Stimulated activated CD8-positive, alpha-beta memory T cell treated with anti-CD3 and anti-CD28 coated beads, Interleukin-2, amount 100 ng/mL, for 48 hours (primary cell): ENCODE measurements around the gene PLPP2.

ENCODE experiments used
- DNase-seq, 2 donors: peaks; one replicate each; pipeline ENCODE4 v3.0.0-alpha.2; 2020; ENCODE audit warnings: low read depth in 2 of 2

PLPP2 gene

DNA sequence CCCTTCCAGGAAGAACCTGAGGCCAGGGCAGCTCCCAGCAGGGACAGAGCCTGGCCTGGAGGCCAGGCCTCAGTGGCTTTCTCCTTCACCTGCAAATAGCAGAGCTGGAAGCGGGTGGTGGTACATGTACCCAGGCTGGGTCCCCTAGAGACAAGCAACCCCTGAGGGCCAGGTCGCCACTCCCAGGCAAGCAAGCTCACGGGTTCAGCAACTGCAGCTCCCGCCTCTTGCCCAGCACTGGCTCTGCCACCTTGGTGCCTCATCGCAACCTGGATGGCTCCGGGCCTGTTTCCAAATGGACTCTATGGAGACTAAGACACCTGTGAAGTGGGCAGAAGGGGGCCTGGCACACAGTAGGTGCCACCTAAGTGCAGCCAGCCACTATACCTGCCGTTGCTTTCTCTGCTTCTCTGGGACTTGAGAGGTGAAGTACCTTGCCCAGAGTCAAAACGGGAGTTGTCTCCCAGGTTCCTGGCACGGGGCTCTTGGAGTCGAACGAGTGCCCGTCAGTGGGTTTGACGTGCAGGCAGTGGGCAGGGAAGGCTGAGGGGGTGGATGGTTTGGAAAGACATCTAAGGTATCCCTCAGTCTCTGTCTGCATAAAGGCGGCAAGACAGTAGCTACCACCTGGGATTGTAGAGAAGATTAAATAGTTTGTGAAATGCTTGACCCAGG is 2.4 kb upstream of the PLPP2 start:
- no peak for DNase-seq

DNA sequence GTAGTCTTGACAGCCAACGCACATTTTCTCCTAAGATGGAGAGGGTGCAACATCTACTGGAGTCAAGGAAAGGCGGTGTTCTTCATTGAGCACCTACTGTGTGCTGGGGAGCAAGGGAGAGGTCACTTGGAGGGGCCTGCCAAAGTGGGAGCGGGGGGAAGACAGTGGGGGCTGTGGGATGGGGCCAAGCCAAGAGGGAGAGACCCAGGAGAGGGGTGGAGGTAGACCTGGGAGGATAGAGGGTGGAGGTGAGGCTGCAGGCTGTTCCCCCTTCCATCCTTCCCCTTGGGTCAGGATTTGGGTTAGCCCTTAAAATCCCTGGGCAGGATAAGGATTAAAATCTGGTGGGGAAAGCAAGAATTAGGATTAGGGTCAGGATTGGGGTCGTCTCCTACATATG is 1.7 kb upstream of the PLPP2 start:
- DNase-seq, result no peak

DNA sequence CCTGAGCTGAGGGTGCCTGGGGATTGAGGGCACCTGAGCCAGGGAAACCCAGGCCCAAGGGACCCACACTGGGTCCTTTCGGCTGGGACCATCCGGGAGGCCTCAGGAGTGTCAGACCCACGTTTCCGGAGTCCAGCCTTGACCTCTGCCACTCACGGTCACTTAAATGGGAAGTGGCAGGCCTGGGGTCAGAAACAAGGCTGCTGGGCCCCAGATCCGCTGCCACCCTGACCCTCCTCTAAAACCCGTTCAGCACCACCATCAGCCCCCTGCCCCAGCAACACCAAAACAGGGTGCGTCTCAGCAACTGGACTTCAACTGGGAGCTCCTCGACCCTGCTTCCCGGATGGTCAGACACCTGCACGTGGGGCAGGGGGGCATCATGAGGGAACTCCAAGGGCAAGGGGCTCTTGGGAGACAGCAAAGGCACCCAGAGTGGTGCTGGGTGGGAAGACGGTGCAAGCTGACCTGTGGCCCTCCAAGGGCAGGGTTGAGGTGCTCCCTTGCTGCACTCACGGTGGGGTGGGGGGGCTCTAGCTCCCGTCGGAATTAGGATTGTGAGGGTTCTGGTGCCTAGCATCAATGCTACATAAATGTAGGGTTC is 1.2 kb upstream of the PLPP2 start:
- DNase-seq, result no peak

DNA sequence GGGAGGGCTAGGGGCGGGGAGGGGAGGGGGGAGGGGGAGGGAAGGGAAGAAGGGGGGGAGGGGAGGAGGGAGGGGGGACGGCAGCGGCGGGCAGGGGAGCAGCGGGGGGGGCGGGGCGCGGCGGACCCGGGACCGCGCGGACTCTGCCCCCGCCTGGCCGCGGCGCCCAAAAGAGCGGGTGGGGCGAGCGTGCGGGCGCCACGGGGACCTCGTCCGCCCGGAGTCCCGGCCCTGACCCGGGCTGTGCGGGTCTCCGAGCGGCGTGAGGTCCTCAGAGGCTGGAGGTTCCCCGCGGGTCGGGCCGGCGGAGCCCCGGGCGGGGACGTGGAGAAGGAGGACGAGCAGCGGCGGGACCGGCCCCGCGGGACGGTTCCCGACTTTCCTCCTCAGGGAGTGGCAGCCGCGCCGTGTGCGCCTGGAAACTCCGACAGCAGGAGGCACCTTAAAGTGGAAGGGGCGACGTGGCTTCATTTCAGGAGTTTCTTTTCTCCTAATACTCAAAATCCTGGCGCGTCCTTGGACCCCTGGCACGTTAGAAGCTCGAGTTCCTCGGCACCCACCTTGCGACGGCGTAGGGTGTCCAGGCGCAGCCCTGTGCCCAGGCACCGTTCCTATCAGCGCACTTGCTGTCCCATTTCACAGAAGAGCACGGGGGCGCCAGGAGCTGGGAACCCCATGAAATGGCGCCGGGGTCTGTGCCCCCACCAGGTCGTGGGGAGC is 518 bp upstream of the PLPP2 start:
- no peak for DNase-seq

DNA sequence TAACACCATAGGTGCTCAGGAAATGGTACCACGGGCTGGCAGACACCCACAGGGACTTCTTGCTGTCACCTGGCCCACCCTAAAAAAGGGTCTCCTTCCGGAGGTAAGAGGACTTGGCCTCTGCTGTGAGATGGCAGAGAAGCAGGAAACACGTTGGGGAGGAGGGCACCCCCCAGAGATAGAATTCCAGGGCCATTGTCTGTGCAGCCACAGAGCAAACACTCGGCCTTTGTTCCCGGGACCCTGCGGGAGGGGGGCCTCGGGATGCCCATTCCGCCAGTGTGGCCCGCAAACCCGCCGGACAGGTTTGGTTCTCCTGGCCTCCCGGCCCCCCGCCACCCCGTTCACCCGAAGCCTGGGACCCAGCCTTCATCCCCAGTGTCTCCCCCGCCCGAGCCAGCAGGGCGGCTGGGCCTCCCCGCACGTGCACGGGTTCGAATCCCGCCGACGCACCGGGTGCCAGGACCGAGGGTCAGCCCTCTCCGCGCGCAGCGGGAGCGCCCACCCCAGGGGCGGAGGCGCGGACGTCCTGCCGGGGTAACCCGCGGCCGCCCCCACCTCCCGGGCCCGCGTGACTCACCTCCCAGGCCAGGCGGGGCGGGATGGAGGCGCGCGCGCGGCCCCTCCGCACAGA is 714 bp downstream of the PLPP2 start:
- no peak for DNase-seq

DNA sequence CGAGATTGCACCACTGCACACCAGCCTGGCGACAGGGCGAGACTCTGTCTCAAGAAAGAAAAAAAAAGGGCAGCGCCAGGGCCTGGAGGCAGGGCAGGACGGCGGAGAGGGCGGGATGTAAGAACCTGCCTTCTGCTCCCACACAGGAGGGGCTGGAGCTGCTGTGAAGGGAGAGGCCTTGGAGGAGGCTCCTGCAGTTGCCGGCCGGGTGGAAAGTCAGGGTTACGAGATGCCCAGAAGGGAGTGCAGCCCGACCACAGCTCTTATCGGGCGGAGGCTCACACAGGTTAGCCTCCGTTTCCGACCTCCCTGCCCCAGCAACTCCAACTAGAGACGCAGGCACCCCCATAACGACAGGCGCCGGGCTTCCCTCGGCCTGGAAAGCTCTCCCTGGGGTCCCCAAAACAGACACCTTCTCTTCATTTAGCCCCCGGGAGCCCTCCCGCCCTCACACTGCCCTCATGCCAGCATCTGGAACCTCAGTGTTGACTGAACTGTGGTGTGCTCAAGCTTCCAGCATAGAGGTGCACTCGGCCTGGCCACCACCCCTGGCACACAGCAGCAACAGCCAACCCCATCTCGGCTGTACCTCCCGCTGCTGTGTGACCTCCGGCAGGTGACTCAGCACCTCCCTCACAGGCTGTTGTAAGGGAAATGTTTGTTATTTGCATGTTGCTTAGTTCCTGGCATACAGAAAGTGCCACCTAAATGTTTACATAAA is 1.4 kb downstream of the PLPP2 start:
- DNase-seq, result no peak

DNA sequence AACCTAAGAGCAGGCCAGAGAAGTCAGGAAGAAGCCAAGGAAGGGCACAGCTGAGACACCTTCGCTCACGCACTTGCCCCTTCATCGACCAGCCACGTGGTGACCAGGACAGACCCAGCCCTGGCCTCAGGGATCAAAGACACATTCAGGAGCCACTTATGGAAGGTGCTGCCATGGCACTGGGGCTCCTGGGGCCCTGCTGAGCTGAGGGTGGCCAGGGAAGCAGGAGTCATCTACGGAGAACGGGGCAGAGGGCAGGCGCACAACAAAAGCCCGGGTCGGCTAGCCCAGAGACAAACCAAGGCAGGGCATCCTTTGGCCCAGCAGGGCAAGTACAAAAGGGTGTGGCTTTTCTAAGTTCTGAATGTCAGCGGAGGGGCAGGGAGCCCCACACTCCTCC is 2.3 kb downstream of the PLPP2 start:
- DNase-seq, result no peak

DNA sequence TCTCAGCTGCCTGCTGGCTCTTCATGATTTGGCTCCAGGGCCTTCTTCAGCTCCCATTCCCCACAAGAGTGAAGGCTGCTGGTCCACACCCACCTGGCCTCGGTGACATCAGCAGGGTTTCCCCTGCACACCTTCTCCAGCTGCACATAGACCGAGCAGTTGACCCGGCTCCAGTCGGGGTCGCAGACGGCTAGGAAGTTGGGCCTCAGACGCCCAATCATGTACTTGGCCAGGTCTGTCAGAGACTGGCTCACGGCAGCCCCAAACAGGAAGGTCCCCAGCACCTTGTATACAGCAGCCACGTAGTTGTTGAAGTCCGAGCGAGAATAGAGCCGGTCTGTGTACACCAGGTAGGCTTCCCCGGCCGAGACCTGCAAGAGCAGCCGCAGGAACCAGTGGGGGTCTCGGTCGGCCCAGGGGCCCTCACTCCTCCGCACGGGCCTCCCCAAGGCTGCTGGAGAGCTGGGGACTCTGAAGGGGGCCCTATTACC is 3.8 kb downstream of the PLPP2 start:
- no peak for DNase-seq

DNA sequence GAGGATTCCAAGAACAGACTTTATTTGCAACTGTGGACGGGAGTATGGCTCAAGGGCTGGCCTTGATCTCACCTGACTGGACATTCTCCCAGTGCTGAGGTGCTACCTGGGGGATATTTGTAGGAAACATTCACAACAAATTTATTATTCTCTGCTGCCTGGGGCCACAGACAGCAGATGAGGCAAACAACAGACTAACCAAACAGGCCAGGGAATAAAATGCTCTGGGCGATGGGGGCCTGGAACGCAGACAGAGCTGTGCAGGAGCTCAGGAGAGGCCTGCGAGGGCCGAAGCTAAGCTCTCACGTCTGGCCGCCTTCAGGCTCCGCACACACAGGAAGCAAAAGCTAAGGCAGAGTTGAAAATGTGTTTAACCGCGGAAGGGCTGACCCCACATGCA is 7.8 kb downstream of the PLPP2 start:
- no peak for DNase-seq

DNA sequence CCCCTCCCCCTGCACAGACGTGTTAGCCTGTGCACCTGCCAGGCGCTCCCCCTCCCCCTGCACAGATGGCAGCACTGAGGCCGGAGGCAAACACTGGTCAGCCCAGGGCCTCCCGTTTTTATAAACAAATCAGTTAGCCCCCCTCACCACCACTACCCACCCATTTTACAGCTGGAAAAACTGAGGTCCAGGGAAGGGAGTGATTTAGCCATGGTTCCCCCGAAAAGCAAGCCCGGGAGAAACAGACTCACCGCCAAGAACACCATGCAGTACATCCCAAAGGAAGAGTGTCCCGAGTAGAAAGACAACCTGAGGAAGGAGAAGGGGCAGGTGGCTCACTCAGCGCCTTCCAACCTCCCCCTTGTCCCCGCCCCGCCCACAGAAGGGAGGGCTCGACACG is 8.7 kb downstream of the PLPP2 start:
- no peak for DNase-seq

DNA sequence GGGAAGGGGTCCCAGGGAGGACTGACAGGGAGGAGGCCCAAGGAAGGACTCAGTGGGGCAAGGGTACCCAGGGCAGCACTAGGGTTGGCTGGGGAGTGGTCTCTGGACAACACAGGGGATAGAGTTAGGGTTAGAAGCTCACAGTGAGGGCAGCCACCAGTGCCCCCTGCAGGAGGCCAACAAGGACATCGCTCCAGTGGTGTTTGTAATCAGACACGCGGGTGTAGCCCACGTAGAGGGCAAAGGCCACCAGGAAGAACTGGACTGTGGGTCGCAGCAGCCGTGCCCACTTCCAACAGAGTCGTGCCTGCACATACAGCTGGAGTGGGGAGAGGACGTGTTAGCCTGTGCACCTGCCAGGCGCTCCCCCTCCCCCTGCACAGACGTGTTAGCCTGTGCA is 9.2 kb downstream of the PLPP2 start:
- DNase-seq, result no peak

DNA sequence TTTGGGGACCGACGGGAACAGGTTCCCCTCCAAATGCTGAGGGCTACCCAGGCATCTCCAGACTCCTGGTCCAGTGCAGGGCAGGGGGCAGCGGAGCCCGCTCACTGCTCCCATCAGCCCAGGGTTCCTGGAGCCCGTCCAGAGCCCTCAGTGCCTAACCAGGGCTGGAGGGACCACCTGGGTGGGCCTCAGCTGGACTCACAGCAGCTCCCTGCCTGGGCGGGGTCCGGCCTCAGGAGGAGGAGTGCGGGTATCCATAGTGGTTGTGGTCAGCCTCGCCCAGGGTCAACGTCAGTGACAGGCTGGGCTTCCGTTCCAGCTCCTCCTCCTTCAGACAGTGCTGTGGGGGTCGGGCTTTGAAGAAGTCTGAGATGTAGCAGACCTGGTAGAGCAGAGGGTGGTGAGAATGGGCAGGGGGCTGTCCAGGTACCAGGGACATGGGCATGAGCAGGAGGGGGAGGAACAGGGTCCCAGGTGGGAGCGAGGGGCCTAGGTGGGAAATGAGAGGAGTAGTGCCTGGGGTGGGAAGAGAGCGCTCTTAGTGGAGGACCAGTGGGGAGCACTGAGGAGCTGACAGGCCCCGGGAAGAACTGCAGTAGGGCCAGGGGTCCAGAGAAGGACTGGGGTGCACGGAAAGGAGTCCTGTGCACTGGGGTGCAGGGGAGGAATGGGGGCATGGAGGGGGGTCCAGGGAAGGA is 9.9 kb downstream of the PLPP2 start:
- no peak for DNase-seq

DNA sequence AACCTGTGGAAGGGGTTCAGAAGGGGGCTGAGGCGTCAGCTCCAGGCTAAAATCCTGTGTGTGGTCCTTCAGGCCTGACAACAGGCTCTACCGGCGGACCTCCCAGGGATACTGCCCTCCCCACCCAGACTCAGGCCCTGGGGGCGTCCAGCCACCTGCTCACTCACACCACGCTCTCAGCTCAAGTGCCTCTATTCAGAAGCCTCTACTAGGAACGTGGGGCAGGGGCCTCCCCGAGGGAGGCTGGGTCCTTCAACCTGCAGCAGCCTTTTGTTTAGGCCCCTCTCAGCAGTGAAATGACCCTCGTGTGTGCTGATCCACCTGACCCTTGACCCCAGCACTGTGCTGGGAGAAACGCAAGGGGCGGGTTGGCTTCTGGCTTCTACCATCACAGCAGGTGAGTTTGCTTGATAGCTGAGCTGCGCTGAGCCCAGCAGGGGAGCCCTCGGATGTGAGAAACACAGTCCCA is 10.6 kb downstream of the PLPP2 start:
- DNase-seq, result no peak

DNA sequence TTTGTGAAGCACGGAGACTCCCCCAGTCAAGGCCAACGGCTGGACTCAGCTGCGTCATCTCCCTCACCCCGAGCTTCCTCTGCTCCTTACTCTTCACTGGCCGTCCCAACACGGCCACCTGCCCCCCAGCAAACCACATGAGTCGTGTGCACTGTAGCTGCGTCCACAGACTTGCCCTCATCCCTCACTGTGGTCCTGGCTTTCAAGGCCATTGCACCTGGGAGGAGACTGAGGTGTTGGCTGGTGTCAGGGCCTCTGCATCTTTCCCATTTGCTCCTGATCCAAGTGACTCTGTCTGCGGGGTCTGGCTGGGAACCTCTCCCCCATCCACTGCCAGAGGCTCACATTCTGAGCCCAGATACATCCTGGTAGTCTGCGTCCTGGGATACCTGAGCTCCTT is 11.5 kb downstream of the PLPP2 start:
- DNase-seq, result no peak

DNA sequence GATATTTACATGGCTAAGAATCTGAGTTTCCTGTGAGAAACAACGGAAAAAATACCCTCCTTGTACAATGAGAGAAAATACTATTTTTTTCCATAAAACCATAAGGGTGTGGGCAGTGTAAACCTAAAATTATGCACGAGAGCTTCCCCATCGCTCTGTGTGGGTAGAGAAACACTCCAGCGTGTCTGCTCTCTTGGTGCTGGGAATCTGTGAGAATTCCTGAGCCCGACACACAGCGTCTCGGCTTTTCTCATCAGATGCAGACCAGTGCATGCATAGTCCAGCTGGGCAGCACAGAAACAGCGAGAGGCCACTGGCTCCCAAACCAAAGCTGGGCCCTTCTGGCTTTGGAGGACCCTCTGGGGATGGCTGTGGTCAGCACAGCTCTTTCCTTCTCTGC is 12.0 kb downstream of the PLPP2 start:
- DNase-seq, result no peak

DNA sequence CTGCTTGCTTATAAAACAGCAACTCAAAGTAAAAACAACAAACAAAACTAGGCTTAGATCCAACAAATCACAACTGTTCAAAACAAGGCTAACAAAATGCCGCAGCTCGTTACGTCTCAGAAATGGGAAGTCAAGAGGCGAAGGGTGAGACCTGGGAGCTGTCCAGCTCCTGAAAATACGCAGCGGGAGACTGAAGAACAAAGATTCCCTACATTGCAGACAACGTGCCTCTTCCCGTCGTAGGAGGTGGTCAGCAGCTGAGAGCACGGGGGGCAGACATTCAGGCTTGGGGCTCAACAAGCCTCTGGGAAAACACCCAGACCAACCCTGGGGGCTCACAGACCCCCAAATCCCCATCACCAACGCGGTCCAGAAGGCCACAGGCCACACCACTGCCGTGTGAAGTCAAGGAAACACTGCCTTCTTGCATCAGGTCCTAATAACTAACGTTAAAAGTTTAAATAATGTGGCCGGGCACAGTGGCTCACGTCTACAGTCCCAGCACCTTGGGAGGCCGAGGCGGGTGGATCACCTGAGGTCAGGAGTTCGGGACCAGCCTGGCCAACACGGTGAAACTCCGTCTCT is 13.5 kb downstream of the PLPP2 start:
- no peak for DNase-seq

DNA sequence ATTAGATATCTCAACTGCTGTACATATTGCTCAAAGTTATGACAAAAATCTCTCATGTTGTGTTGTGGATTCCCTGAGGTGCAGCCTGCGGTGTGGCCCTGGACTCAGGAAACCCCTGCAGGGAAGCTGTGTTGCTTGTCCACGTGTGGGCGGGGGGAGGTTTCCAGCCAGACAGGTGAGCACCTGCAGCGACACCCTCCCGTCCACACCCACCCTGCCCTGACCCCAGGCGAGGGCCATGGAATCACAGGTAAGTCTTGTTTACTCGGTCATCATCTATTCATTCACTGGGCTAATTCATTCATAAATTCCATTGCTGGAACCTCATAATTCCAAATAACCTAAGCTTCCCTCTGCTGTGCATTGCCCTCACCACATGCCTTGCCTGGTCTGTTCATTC is 14.1 kb downstream of the PLPP2 start:
- no peak for DNase-seq

DNA sequence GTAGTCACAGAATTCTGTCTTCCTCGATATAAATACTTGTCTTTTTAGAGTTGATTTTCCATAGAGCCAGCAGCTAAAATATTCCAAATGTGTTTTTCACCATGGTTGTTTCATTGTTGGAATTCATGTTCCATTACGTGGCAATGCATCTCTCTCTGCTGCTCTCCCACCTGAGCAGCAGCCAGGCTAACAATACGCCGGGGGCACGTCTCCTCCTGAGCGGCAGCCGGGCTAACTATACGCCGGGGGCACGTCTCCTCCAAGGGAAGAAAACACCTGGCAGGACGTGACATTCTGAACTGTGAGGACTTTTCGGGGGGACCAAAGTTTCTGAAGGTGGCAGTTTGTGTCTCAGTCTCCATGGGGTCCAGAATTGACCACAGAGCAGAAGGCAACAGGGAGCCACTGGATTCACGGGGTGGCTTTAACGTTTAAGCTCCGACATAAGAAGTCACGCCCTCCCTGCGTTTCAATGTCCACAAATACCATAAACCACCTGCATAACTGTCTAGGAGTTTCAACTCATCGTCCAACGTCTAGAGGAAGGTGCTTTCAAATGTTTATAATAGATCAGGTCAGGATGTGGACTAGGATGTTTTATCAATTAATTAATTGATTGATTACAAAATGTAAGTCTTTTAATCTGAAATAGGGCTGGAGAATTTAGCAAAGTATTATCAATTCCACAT is 15.1 kb downstream of the PLPP2 start:
- no peak for DNase-seq

DNA sequence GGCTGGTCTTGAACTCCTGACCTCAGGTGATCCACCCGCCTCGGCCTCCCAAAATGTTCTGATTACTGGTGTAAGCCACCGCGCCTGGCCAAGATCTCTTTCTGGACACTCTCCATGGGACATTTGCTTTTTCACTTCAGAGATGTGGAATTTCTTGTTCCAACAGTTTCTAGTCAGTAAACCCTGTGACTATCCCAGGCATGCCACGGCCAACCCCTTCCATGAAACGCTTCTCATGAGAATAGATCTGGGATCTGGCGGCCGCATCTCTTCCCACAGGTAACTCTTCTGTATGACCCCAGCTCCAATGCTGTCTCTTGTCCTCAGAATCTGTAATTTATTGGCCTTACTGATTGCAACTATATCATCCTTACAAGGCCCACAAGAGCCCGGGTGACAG is 16.2 kb downstream of the PLPP2 start:
- no peak for DNase-seq

DNA sequence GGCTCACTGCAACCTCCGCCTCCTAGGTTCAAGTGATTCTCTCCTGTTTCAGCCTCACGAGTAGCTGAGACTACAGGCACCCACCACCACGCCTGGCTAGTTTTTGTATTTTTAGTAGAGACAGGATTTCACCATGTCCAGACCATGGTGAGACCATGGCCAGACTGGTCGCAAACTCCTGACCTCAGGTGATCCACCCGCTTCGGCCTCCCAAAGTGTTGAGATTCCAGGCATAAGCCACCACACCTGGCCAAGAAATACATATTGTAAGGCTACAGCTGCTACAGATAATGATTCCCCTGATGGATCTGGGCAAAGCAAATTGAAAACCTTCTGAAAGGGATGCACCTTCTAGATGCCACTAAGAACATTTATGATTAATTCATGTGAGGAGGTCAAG is 17.8 kb downstream of the PLPP2 start:
- DNase-seq, result no peak
